Adrenal gland (tissue), 12 donors: Measurements from ENCODE around the gene PPARGC1A. TPM values are rescaled to one million over a fixed set of nuclear protein-coding genes. Genes with fewer than 3 reads are reported as not detected.

Experiments used
- DNase-seq, 7 donors: peaks; one replicate each; pipeline ENCODE4 v3.0.0-alpha.2; 2019 to 2020
- H3K27ac ChIP-seq, 5 donors: fragments of 200-600 bp; sonication (generic) in 4 of 5; 1 replicate in 3 of 5; 2 replicates in 2 of 5; pipeline versions ENCODE4 v1.5.1 to v1.8.0; 2016 to 2020; ENCODE audit warnings: mild to moderate bottlenecking in 1 of 5
- H3K27me3 ChIP-seq: fragments of 200-600 bp; 2 replicates; pipeline ENCODE4 v1.8.0; 2021
- H3K36me3 ChIP-seq, 2 donors: fragments of 200-600 bp; replicated peaks in 1 of 2; 1 replicate in 1 of 2; 2 replicates in 1 of 2; pipeline versions ENCODE4 v1.5.1 to v1.8.0; 2018 to 2022
- H3K4me1 ChIP-seq, 2 donors: fragments of 200-600 bp; replicated peaks in 1 of 2; 1 replicate in 1 of 2; 2 replicates in 1 of 2; pipeline versions ENCODE4 v1.5.1 to v1.8.0; 2018 to 2021
- H3K4me3 ChIP-seq, 4 donors: fragments of 200-600 bp; sonication (generic) in 3 of 4; one replicate each; pipeline ENCODE4 v1.5.1; 2016 to 2018
- H3K9me3 ChIP-seq, 3 donors: fragments of 200-600 bp; sonication (generic) in 1 of 3; replicated peaks in 1 of 3; 1 replicate in 2 of 3; 2 replicates in 1 of 3; pipeline versions ENCODE4 v1.5.1 to v1.8.0; 2016 to 2021
- POLR2A ChIP-seq, 2 donors: fragments of 450-650 bp; IDR thresholded peaks; one replicate each; pipeline ENCODE4 v1.6.1; 2017; ENCODE audit warnings: antibody characterized with exemption in 2 of 2, mild to moderate bottlenecking in 2 of 2, moderate library complexity in 1 of 2
- WGBS, 4 donors: extraction: QIAGEN DNeasy Blood & Tissue Kit in 2 of 4; methylation state at CpG; one replicate each; pipeline versions ENCODE4 v1.1.5 to v1.1.7; 2013 to 2017; 5-methylcytosine and 5-hydroxymethylcytosine counted together
- intact Hi-C, 2 donors: fragments of 100-400 bp; cut with DNase I; formaldehyde crosslinking; loops; one replicate each; pipeline versions ENCODE4 v1.14.1 to v1.15.0; 2022 to 2023
- polyA plus RNA-seq, 3 donors: library from polyadenylated mRNA; stranded (reverse); fragments of 200-250 nt in 2 of 3; fragments of 350-450 nt in 1 of 3; fragmentation: Illumina TruSeq in 1 of 3; extraction: RNeasy Lipid Tissue Mini Kit (QIAGEN cat#74804) in 1 of 3; gene quantifications; one replicate each; pipeline ENCODE4 v1.2.3, GENCODE V29; 2013 to 2014
- total RNA-seq, 9 donors: library from RNA; depleted of rRNA in 4 of 9; stranded (reverse); fragments of >200 nt in 4 of 9; fragments of 120-200 nt in 1 of 9; fragmentation: NEBNext Ultra II Directional in 1 of 9; extraction: Animal tissue kit (Norgen Biotek cat#: 25700) in 1 of 9; gene quantifications; one replicate each; pipeline versions ENCODE4 v1.1.0 to v1.2.4, GENCODE V29; 2013 to 2023
- TF ChIP-seq, protein P1 (sequence below), 6 experiments: fragments of 450-650 bp in 4 of 6; fragments of 200-600 bp in 2 of 6; sonication (generic) in 1 of 6; IDR thresholded peaks; 1 replicate in 5 of 6; 2 replicates in 1 of 6; pipeline versions ENCODE4 v1.5.1 to v1.8.0; 2016 to 2021; ENCODE audit warnings: antibody characterized with exemption in 6 of 6, mild to moderate bottlenecking in 2 of 6, moderate library complexity in 1 of 6
- donor health status: healthy with polysubstance abuse.
- donor health status: Bipolar disorder and iron deficiency.
- donor health status: DM: yes; HTN: yes; CAD: no.
- donor health status: DM: no; HTN: no; CAD: no.
- donor health status: DM: no; HTN: no; CAD: no.
- donor health status: DM: yes; HTN: yes; CAD: no.

The PPARGC1A gene
- total and polyA plus RNA-seq, 12 donors = 1.6 to 14.3 (median 5.5) TPM

DNA sequence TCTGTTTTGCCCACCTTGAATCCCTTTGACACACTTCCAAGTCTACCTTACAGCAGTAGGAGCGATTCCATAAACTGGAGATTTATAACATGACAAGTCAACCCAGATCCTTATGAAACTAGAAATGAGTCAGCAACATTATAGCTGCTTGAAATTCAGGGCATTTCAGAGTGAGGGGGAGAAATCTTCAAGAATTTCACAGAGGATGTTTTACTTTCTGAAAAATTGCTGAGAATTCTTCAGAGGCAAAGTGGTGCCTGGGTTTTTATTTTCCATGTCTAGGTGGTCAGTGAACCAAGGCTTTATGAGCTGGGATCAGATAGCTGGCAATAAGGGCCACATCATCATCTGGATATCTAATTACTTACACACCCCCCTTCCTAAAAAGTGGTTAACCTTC, 119.8 kb downstream of the PPARGC1A start:
- Histone ChIP-seq H3K9me3 (no peaks in the 10 kb centered on the region), H3K4me1 (no peaks in the 10 kb centered on the region), H3K4me3 (no peak overlapping the region), H3K36me3 (no peaks in the 10 kb centered on the region), H3K27ac (no peak overlapping the region), H3K27me3 (no peaks in the 10 kb centered on the region)
- TF ChIP-seq, protein P1, sequence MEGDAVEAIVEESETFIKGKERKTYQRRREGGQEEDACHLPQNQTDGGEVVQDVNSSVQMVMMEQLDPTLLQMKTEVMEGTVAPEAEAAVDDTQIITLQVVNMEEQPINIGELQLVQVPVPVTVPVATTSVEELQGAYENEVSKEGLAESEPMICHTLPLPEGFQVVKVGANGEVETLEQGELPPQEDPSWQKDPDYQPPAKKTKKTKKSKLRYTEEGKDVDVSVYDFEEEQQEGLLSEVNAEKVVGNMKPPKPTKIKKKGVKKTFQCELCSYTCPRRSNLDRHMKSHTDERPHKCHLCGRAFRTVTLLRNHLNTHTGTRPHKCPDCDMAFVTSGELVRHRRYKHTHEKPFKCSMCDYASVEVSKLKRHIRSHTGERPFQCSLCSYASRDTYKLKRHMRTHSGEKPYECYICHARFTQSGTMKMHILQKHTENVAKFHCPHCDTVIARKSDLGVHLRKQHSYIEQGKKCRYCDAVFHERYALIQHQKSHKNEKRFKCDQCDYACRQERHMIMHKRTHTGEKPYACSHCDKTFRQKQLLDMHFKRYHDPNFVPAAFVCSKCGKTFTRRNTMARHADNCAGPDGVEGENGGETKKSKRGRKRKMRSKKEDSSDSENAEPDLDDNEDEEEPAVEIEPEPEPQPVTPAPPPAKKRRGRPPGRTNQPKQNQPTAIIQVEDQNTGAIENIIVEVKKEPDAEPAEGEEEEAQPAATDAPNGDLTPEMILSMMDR (IDR thresholded peaks at IDR 0.05) = no peak
- no peak for DNase-seq
- intact Hi-C loops = no loop called here
- WGBS, 4 donors = 38 to 57% (median 42%) methylated on average over 1 of the region's 1 CpG

DNA sequence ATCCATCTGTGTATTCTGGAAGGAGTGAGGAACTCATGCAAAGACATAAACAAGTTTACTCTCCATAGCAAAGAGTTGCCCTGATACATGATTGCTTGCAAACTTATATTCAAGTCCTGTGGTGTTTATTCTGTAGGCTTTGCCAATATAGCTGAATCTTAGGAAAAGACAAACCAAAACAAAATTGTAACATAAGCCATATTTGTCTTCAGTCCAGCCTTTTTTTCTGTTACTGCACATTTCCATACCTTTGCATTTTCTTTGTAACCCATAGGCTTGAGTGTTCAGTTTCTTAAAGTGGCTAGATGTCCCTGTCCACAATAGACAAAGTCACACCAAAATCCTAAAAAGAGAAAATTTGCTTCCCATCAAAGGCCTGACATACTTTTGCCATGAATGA, 120.4 kb downstream of the PPARGC1A start:
- Histone ChIP-seq H3K4me3 (no peak overlapping the region), H3K4me1 (no peaks in the 10 kb centered on the region), H3K9me3 (no peaks in the 10 kb centered on the region), H3K36me3 (no peaks in the 10 kb centered on the region), H3K27ac (no peak overlapping the region), H3K27me3 (no peaks in the 10 kb centered on the region)
- no peak for DNase-seq
- TF ChIP-seq, protein P1 (IDR thresholded peaks at IDR 0.05) = no peak
- TF ChIP-seq POLR2A (IDR thresholded peaks at IDR 0.05) = no peak
- intact Hi-C loops = no loop called here

DNA sequence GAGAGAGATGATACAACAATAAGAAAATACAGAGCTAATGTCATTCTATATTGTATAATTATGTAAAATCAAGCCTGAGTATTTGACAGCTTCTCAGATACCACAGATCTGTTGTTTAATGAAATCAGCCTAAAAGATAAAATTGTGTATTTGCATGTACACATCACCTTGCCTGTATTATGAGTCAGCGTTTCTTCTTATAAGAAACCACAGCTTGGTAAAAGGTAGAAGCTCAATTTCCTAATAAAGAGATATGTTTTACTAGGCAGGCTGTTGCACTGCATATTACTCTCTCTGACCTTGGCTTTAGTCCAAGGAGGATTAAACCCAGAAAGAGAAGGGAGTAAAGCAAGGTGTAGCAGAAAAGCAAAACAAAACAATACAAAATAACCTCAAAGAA, 121.3 kb downstream of the PPARGC1A start:
- DNase-seq = no peak
- Histone ChIP-seq H3K36me3 (no peaks in the 10 kb centered on the region), H3K4me3 (no peak overlapping the region), H3K9me3 (no peaks in the 10 kb centered on the region), H3K27me3 (no peaks in the 10 kb centered on the region), H3K27ac (no peak overlapping the region), H3K4me1 (no peaks in the 10 kb centered on the region)
- 32 to 54% (median 45%) methylated on average over 1 of the region's 1 CpG for WGBS, 4 donors
- TF ChIP-seq, protein P1 (IDR thresholded peaks at IDR 0.05) = no peak
- TF ChIP-seq POLR2A (IDR thresholded peaks at IDR 0.05) = no peak
- intact Hi-C loops = no loop called here

DNA sequence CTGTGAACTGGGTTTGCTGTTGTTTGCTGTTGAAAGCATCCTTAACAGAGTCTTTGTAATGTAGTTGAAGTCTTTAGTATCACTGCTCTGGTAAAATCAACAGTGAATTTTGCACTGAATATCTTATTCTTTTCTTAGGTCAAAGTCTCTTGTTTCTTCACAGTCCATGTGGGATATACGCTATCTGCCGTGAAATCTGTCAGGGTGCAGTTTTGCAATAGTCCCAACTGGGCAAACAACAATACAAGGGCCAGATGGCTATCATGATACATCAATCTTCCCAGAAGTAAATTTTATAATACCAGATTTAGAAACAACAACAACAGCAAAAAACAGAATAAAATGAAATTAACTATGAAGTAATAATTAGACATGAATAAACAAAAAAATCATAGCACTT, 123.5 kb downstream of the PPARGC1A start:
- no peaks in the 10 kb centered on the region for H3K27me3 ChIP-seq
- 66 to 82% (median 78%) methylated on average over 2 of the region's 2 CpGs for WGBS, 4 donors

More for the DNA sequence above, 123.5 kb downstream of the PPARGC1A start:
- no peak overlapping the region for H3K4me3 ChIP-seq
- DNase-seq = no peak
- H3K36me3 ChIP-seq = no peaks in the 10 kb centered on the region
- H3K27ac ChIP-seq = no peak overlapping the region
- no peak for TF ChIP-seq POLR2A (IDR thresholded peaks at IDR 0.05)
- TF ChIP-seq, protein P1 (IDR thresholded peaks at IDR 0.05) = no peak
- intact Hi-C loops = no loop called here
- no peaks in the 10 kb centered on the region for H3K9me3 ChIP-seq
- no peaks in the 10 kb centered on the region for H3K4me1 ChIP-seq
